ENCODE data around the gene RAB40B.

DNA sequence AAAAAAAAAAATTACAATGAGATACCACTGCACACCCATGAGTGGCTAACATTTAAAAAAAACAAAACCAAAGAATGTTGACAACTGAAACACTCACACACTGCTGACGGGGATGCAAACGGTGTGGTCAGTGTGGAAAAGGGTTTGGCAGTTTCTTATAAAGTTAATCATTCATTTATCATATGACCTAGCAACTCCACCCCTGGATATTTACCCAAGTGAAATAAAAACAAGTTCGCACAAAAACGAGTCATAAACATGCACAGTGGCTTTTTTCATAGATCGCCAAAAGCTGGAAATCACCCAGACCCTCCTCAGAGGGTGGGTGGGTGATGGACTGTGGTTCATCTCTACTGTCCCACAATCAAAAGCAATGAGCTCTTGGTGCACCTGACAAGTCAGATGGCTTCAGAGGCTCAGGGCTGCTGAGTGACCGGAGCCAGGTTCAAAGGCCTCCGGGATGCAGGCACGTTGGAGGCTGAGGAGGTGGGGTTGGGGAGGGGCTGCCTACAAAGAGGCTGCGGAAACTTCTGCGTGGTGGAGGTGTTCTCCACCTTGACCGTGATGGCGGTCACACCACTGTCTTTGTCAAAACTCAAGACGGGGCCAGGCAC lies 14.2 kb downstream of the RAB40B start:
- TF ChIP-seq POLR2A (IDR thresholded peaks at IDR 0.05), result peak; percentile 31
- TF ChIP-seq, protein P1, sequence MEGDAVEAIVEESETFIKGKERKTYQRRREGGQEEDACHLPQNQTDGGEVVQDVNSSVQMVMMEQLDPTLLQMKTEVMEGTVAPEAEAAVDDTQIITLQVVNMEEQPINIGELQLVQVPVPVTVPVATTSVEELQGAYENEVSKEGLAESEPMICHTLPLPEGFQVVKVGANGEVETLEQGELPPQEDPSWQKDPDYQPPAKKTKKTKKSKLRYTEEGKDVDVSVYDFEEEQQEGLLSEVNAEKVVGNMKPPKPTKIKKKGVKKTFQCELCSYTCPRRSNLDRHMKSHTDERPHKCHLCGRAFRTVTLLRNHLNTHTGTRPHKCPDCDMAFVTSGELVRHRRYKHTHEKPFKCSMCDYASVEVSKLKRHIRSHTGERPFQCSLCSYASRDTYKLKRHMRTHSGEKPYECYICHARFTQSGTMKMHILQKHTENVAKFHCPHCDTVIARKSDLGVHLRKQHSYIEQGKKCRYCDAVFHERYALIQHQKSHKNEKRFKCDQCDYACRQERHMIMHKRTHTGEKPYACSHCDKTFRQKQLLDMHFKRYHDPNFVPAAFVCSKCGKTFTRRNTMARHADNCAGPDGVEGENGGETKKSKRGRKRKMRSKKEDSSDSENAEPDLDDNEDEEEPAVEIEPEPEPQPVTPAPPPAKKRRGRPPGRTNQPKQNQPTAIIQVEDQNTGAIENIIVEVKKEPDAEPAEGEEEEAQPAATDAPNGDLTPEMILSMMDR (IDR thresholded peaks at IDR 0.05), result no peak

All from right lobe of liver (tissue), 4 donors.